Smooth muscle cell (in vitro differentiated cells): ENCODE measurements around the gene PSMC4. TPM values are rescaled to one million over a fixed set of nuclear protein-coding genes. Genes with fewer than 3 reads are reported as not detected.

Experiments
- DNase-seq: peaks from one replicate; lab custom pipeline; 2025; ENCODE audit not compliant: unreplicated experiment; lab: John Stamatoyannopoulos, UW
- H2AFZ ChIP-seq: fragments of 200-600 bp; sonication (generic); 2 replicates; pipeline ENCODE4 v1.6.0; 2016; ENCODE audit warnings: antibody characterized with exemption, low read depth, mild to moderate bottlenecking
- H3F3A ChIP-seq: fragments of 200-600 bp; sonication (generic); 2 replicates; pipeline ENCODE4 v1.6.0; 2017; ENCODE audit warnings: antibody characterized with exemption, low read depth
- H3K27ac ChIP-seq: fragments of 200-600 bp; sonication (generic); 2 replicates; pipeline ENCODE4 v1.5.1; 2016; ENCODE audit warnings: low read depth, mild to moderate bottlenecking
- H3K27me3 ChIP-seq: fragments of 200-600 bp; sonication (generic); 2 replicates; pipeline ENCODE4 v1.6.1; 2016; ENCODE audit warnings: low read depth, mild to moderate bottlenecking
- H3K36me3 ChIP-seq: fragments of 200-600 bp; sonication (generic); 2 replicates; pipeline ENCODE4 v1.5.1; 2016; ENCODE audit warnings: low read depth
- H3K4me1 ChIP-seq: fragments of 200-600 bp; sonication (generic); 2 replicates; pipeline ENCODE4 v1.5.1; 2016; ENCODE audit warnings: low read depth
- H3K4me2 ChIP-seq: fragments of 200-600 bp; sonication (generic); 2 replicates; pipeline ENCODE4 v1.6.0; 2016; ENCODE audit warnings: mild to moderate bottlenecking
- H3K4me3 ChIP-seq: fragments of 200-600 bp; sonication (generic); 2 replicates; pipeline ENCODE4 v1.5.1; 2016; ENCODE audit warnings: mild to moderate bottlenecking
- H3K79me2 ChIP-seq: fragments of 200-600 bp; sonication (generic); 2 replicates; pipeline ENCODE4 v1.6.0; 2016; ENCODE audit warnings: low read depth, mild to moderate bottlenecking
- H3K9ac ChIP-seq: fragments of 200-600 bp; sonication (generic); 2 replicates; pipeline ENCODE4 v1.6.0; 2016; ENCODE audit warnings: low read depth
- H3K9me3 ChIP-seq: fragments of 200-600 bp; sonication (generic); replicated peaks from 2 replicates; pipeline ENCODE4 v1.5.1; 2016; ENCODE audit warnings: low read depth
- H4K20me1 ChIP-seq: fragments of 200-600 bp; sonication (generic); 2 replicates; pipeline ENCODE4 v1.6.0; 2016; ENCODE audit warnings: low read depth
- CTCF ChIP-seq: fragments of 200-600 bp; sonication (generic); IDR thresholded peaks from 2 replicates; pipeline ENCODE4 v1.5.1; 2017; ENCODE audit warnings: borderline replicate concordance, mild to moderate bottlenecking, antibody characterized with exemption; ENCODE audit not compliant: insufficient read depth, poor library complexity, severe bottlenecking
- WGBS: methylation state at CpG from one replicate; pipeline ENCODE4 v1.1.7; 2016; ENCODE audit warnings: low lambda C conversion rate; 5-methylcytosine and 5-hydroxymethylcytosine counted together
- polyA plus RNA-seq: library from polyadenylated mRNA; unstranded; fragments of >200 nt; fragmentation: Nextera tagmentation; extraction: Ambion mirVana; gene quantifications from 2 replicates; pipeline ENCODE4 v1.2.1, GENCODE V29; 2016
- total RNA-seq: library from RNA; depleted of rRNA; stranded (reverse); fragments of >200 nt; gene quantifications from 2 replicates; pipeline ENCODE4 v1.2.3, GENCODE V29; 2014

PSMC4 gene
- total and polyA plus RNA-seq, 2 experiments from 2014 or later: 117 to 120 TPM

DNA sequence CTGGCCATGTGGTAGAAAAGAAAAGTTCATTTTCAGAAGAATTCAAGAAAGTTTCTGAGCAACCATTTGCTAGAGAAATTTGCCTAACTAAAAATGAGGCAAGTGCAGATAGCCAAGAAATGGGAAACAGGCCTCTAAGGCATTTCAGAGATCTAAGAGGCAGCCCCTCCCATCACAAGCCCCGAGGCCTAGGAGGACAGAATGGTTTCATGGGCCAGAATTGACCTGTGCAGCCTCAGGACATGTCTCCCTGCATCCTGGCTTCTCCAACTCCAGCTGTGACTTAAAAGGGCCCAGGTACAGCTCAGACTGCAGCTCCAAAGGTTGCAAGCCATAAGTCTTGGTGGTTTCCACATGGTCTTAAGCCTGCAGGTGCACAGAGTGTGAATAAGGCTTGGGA lies 22.6 kb downstream of the PSMC4 start:
- no peak overlapping the region for H3K4me3 ChIP-seq
- no peaks in the 10 kb centered on the region for H3K9me3 ChIP-seq
- H3K27ac ChIP-seq: no peak overlapping the region
- H3K4me1 ChIP-seq: peaks cover 9% of the 10 kb centered on the region
- WGBS: 100% methylated on average over 1 of the region's 1 CpG
- no peaks in the 10 kb centered on the region for H4K20me1 ChIP-seq
- no peak for DNase-seq
- H3K9ac ChIP-seq: no peak overlapping the region
- H3K36me3 ChIP-seq: no peaks in the 10 kb centered on the region
- peaks cover 48% of the 10 kb centered on the region for H3K79me2 ChIP-seq
- no peaks in the 10 kb centered on the region for H3F3A ChIP-seq
- H3K27me3 ChIP-seq: no peaks in the 10 kb centered on the region
- no peak overlapping the region for H3K4me2 ChIP-seq
- H2AFZ ChIP-seq: no peak overlapping the region
- no peak for TF ChIP-seq CTCF

DNA sequence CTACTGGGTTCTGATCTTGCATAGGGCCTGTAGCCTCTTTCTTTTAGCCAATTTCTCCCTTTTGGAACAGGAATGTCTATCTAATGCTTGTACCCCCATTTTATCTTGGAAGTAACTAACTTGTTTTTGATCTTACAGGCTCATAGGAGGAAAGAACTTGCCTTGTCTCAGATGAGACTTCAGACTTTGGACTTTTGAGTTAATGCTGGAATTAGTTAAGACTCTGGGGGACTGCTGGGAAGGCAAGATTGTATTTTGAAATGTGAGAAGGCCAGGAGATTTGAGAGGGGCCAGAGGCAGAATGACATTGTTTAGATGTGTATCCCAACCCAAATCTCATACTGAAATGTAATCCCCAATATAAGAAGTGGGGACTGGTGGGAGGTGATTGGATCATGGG lies 23.4 kb downstream of the PSMC4 start:
- no peaks in the 10 kb centered on the region for H3K9me3 ChIP-seq
- H3K79me2 ChIP-seq: peaks cover 40% of the 10 kb centered on the region
- H3K4me2 ChIP-seq: no peak overlapping the region
- no peaks in the 10 kb centered on the region for H3K27me3 ChIP-seq
- no peaks in the 10 kb centered on the region for H3F3A ChIP-seq
- no peak overlapping the region for H3K27ac ChIP-seq
- no peaks in the 10 kb centered on the region for H4K20me1 ChIP-seq
- no peak for TF ChIP-seq CTCF
- DNase-seq: no peak
- peaks cover 9% of the 10 kb centered on the region for H3K4me1 ChIP-seq
- no peaks in the 10 kb centered on the region for H3K36me3 ChIP-seq
- H2AFZ ChIP-seq: no peak overlapping the region
- no peak overlapping the region for H3K9ac ChIP-seq
- no peak overlapping the region for H3K4me3 ChIP-seq

- Histone ChIP-seq H3K4me3 (peak overlapping the region; percentile 92), H3K36me3 (no peaks in the 10 kb centered on the region), H3K4me2 (peak overlapping the region; percentile 94), H3K4me1 (peaks cover 9% of the 10 kb centered on the region), H3K9me3 (no peaks in the 10 kb centered on the region), H4K20me1 (no peaks in the 10 kb centered on the region), H3F3A (no peaks in the 10 kb centered on the region), H3K79me2 (peaks cover 27% of the 10 kb centered on the region), H3K27ac (no peak overlapping the region), H2AFZ (no peak overlapping the region), H3K27me3 (no peaks in the 10 kb centered on the region), H3K9ac (peak overlapping the region; percentile 79)
- DNase-seq: no peak
- WGBS: 79% methylated on average over 1 of the region's 1 CpG
- TF ChIP-seq CTCF: no peak
Measured at GRCh38 chr19:39995794-39996193, 24.8 kb downstream of the PSMC4 start.

DNA sequence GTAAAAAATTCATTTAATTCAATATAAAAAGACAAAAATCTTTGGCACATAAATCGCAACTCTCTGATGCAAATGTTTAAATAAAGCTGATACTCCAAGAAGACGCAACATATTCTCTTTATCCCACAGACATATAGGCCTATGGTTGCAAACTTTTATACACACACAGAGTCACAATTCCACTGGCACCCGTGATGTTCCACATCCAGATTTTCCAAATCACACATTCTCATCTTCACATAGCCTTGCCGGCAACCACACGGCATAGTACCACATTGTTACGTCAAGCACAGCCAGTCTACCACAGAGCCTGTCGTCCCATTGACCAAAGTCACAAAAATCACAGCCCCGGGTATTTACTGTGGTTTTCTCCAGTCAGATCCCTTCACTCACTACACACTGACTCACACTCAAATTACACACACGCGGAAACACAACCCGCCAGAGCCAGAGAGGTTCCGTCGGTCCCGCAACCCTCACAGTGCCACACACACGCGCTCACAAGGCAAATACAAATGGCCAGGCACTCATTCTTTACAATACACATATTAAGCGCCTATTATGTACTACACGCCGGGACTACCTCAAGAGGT lies 25.3 kb downstream of the PSMC4 start:
- DNase-seq: no peak
- Histone ChIP-seq H3K36me3 (no peaks in the 10 kb centered on the region), H3K27ac (peak overlapping the region; percentile 76), H3K79me2 (peaks cover 26% of the 10 kb centered on the region), H3K27me3 (no peaks in the 10 kb centered on the region), H3K9me3 (no peaks in the 10 kb centered on the region), H3K9ac (peak overlapping the region; percentile 79), H3K4me1 (peaks cover 9% of the 10 kb centered on the region), H3K4me2 (peak overlapping the region; percentile 94), H4K20me1 (no peaks in the 10 kb centered on the region), H2AFZ (peak overlapping the region; percentile 99), H3K4me3 (peak overlapping the region; percentile 92), H3F3A (no peaks in the 10 kb centered on the region)
- 12% methylated on average over 19 of the region's 19 CpGs for WGBS
- no peak for TF ChIP-seq CTCF
